PC-9 (cell line): ENCODE data around the gene CYP4F8.

Experiments
- CTCF ChIP-seq: fragments of 200-600 bp; sonication (generic); conservative IDR thresholded peaks from 2 replicates; pipeline ENCODE4 v1.6.1; 2017; ENCODE audit warnings: mixed run types, antibody characterized with exemption, mild to moderate bottlenecking, moderate library complexity
- EZH2 ChIP-seq: fragments of 200-600 bp; sonication (generic); IDR thresholded peaks from 2 replicates; pipeline ENCODE4 v1.8.0; 2017; ENCODE audit warnings: antibody characterized with exemption, low read depth

- TF ChIP-seq CTCF, result no peak
- no peak for TF ChIP-seq EZH2
These were observed 51.9 kb downstream of the CYP4F8 start for GRCh38 chr19:15666883-15667282.
